GM19324 (cell line): ENCODE results near the gene ARHGAP15.

Source experiments
- ATAC-seq: cut with Tn5 transposase; IDR thresholded peaks from one replicate; pipeline ENCODE4 v1.9.1; 2021; ENCODE audit warnings: mild to moderate bottlenecking, moderate library complexity; ENCODE audit not compliant: unreplicated experiment, low FRiP score

ARHGAP15 gene

DNA sequence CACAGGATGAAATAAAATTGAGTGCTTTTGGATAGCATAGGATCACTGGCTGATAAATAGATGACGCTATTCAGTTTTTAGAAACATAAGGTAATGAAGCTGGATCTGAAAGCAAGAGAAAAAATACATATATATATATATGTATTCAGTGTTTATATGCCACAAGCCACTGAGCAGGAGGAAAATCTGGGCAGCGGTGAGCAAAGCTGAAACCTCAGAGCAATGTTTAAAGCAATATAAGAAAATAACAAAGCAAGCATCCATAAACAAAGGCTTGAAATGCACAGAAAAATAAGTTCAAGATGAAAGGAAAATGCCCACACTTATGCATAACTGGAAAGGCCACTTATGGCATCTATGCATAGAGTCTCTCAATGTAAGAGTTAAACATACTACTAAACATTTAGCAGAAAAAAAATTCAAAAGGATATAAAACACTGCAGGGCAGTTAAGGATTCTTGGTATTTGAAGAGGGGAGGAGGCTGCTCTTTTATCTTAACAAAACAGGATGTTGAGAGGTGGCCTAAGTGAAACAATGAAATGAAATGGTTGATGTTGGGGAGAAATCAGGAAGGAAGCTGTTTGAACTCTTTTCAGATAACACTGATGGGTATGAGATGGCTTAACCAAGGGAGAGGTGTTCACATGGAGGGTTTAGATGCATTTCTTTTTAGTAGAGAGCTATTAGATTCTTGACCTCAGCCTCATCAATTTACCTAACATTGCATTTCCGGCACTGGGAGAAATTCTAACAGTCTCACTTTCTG lies 129.1 kb downstream of the ARHGAP15 start:
- ATAC-seq: no peak

DNA sequence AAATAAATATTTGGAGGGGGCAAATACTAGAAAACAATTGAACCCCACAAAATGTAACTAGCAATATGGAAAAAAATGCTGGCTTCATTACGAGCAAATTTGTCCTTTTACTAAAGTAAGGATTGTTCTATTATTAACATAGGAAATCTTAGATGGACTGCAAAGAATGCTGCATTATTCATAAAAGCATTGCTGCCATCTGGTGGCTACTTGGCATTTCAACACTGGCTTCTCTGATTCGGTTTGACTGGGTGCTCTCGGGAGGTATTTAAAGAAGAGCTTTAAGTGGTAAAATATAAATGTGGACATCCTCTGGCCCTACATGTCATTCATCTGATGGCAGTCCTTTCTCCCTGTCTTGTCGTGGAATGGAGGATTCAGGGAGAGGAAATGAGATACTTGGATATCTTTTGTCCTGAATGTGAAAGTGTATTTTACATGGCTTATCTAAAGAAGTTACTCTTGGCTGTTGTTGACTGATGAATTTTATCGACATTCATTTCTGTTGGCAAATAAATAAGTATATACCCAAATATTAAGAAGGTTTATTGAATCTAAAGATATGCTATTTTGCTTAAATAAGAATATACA lies 130.2 kb downstream of the ARHGAP15 start:
- ATAC-seq: peak; percentile 56

DNA sequence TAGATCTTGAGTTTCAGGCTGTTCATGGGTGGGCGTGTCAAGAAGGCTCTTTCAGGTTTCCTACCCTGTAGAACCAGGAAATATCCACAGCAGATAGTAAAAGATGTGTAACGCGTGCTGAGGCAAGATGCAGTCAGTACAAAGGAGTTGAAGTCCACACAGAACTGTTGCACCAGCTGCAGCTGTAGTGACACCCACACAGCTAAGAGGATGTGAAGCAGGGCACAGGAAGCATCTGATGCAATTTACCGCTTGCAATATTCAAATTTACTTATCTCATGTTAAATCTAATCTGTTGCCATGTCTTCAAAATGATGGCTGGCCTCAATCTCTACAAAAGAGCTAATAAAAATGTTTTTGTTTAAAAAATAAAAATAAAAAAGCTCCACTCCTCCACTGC lies 132.8 kb downstream of the ARHGAP15 start:
- ATAC-seq: no peak

DNA sequence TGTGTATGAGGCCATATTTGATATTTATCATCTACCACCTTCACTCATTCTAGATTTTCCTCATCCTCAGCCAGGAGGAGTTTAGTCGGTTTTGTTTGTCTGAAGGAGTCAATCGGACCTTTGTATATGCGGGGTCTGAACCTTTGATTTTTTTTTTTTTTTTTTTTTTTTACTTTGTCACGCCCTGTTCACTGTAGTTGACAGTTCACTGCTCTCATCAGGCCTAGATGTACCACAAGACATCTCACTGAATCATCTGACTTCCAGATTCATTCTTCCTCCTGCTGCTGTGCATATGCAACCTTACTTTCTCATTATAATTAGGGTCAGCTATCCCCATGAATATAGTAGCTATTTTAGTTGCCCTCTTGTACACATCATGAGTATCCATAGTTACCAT lies 133.2 kb downstream of the ARHGAP15 start:
- ATAC-seq: no peak

DNA sequence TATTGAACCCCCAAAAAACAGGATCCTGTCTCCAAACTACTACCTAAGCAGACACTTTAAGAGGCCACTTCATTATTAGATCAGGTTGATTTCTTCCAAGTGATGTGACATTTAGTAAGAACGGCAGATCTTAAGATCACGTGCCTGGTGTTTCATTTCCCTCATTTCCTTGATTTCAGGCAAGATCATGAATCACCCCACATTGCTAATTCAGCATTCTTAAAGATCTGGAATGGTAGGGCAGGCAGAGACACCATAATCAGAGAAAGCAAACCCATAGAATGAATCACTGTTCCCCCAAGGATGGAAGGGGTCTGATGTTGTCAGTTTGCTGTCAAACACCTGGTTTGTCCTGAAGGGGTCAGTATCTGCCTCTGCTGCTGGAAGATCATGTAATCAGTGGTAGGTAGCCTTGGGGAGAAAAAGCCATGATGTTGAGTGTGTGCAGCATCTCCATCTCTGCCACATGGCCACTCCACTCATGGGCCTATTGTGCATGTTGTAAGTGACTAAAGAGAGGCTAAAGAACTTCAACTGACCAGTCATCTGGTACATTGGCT lies 133.9 kb downstream of the ARHGAP15 start:
- ATAC-seq: no peak

DNA sequence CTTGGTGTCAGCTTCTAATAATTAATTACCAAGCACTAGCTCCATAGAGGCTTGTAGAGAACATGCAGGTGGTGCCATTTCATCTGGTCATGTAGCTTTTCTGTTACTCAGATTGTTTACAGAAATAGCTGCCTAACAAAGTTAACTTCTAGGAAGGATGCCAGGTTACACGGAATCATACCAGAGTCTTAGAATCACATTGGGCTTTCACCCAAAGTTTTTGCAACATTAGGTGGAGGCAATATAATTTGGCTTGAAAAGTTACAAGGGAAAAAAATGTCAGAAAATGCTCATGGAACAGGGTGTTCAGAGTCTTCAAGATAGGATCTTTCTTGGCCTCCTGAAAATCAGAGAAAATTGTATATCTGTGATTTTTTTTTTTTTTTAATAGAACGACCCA lies 135.6 kb downstream of the ARHGAP15 start:
- no peak for ATAC-seq

DNA sequence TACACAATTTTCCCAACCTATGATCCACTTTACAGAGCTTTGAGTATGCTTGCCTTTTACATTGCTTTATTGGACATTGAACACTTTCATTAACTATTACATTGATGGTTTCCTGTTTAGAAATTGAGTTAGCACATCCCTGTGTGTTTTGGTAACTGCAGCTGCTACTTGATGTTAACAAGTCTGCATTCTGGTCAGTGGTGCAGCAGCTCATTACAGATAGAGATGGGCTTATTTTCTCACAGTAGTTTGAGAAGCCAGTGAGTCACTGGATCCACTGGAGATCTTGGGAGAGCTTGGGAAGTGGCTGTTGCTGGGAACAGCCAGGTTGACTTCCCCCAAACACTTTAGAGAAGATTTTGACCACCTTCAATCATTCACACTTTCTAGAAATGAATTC lies 150.5 kb downstream of the ARHGAP15 start:
- no peak for ATAC-seq

DNA sequence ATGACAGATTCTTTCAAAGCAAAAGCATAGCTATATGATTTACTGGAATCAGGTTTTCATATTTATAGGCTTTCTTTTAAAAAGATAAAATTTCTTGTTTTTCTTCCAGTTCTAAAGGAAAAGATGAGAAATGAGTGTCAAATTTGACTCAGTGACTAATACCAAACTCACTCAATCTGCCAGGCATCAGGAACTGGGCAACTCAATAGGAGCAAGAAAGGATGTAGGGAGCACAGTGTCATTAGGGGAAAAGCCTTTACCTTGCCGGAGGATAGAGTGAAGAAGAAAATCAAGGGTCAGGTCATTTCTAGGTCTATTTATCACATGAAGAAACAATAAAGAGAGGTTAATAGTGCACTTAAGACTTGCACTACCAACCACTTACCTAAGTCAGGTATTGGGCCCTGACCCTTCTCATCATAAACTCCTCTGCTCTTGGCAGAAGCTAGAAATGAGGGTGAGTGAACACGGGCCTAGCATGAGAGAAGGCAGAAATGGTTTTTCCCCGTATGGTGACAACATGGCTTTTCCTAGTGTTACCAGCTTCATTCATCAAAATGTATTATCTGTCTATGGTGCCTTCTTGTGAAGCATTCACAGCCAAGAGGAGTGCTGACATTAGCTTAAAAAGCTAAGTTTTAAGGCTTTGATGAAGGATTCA lies 151.0 kb downstream of the ARHGAP15 start:
- no peak for ATAC-seq

DNA sequence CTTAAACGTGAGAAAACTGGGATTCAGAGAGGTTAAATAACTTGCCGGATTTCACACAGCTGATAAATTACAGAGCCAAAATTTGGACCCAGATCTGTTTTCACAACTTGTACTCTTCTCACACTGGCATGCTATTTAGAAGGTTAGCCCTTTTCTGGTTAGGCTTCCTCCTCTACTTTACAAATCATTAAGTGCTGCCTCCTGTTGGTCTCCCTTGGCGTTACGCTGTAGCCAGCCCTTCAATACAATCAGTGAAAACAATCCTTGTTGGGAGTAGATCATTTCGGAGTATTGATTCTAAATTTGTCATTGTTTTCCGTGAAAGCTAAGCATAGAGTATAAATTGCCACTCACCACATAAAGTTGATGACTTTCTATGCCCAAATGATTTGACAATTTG lies 153.5 kb downstream of the ARHGAP15 start:
- no peak for ATAC-seq

DNA sequence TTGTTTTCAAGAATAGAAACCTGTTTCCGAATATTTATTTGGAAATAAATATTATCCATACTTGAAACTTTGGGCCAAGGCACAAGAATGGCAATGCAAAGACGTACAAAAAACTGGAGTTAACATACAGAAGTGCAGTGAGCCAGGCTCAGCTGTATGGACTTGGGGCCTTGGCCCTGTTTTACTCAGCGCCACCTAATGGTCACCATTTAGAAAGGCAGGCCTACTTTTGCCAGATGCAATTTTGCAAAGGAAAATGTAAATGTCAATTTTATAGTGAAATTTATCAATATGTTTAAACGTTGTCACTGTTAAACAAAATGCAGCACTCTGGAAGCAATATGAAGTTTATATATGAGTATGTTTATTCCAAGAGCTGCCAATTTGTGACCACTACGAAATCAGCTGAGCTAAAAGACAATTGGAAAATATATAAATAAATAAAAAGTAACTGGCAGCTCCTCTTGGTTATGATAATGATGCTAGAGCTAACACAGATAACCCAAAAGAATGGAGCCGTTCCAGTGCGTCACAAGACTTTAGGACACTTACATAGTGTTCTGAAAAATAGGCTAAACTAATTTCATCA lies 155.0 kb downstream of the ARHGAP15 start:
- ATAC-seq: peak; percentile 79

DNA sequence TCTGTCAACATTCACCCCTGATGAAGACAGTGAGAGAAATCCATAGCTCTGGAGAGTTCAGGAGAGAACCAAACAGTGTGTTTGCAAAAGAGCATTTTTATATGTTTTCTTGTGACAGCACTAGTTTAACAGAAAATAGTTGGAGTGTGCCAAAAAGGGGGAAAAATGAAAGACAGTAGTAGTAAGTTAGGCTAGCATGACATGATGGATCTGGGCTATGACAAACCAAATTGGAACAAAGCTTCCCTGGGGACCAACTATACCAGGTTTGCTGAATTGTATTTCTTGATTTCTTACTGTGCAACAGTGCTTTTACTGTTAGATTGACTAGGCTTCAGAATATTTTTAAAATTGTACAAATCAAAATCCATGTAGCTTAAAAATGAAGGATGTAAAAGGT lies 159.8 kb downstream of the ARHGAP15 start:
- ATAC-seq: no peak

DNA sequence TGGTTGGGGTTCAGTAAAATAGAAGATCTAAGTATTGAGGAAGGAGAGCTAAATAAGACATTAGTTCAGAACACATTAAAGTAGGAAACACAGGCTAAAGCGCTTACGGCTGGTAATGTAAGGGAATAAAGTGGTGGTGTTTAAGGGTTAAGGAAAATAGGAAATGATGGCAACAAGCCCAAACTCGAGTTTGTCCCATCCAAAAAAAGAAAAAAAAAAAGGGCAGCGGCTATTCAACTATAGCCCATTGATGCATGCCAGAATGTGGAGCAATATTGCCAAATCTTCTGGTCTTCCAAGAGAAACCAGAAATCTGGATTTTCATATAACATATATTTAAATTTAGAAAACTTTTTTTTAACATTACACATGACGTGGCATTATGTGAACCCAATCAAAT lies 161.0 kb downstream of the ARHGAP15 start:
- ATAC-seq: no peak

DNA sequence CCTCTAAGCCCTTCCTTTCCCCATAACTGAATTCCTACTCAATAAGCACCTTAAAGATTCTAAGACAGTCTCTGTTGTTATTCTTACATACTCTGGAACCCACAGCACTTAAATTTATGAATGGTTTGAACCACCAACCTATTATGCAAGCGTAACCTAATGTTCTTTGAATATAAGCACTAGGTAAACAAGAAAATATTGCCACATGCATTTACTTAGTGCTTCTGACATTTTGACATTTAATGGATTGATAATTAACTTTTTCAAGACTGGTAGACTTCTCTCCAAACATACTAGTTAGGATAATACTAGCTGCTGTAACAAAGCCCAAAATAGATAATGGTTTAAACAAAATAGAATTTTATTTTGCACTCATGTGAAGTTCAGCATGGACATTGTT lies 164.8 kb downstream of the ARHGAP15 start:
- no peak for ATAC-seq

DNA sequence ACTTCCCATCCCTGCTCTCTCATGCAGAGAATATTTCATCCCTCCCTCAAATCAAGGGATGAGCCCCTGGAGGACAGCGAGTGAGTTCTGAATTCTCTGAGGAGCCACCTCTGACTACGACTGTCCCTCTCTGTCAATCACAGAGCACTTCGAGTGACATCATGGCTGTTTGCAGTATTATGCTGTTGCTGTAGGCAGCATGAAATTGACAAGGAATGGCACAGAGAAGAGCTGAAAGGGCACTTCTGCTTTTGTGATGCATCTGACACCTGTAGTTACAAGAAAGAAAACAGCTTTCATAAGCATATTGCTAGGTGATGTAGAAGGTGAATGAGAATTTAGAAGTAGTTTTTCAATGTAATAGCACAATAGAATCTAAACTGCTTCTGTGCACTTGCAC lies 166.9 kb downstream of the ARHGAP15 start:
- ATAC-seq: no peak

DNA sequence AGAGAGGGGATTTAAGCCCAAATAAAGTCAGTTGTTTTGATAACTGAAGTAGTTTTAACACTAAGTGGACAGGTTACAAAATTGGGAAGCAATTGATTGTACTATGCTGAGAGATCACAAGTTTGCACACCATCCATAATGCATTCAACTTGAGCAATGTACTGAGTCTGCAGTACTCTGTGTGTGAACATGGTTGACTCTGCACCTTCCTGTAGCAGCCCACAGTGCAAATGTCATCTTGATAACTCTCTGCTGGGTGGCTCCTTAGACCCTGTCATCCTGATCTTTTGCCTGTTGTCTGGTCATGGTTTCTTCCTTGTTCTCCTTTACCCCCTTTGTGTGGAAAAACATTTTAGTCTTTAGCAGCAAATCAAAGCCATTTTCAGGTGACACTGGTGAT lies 168.0 kb downstream of the ARHGAP15 start:
- ATAC-seq: no peak

DNA sequence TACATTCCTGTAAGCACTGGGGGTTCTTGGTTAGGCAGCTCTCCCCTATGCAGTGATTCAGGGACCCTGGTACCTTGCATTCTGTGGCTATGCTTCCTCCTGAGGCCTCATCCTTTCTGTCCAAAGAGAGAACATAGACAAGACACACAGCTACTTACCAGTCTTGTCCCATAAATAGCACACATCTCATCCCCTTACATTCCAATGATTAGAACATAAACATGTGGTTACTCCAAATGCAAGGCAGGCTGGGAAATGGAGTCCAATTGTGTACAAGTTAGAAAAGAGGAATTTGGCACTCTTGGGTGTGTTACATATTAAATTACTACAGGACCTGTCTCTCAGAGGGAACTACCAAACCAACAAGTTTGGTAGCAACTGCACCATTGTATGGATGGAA lies 171.3 kb downstream of the ARHGAP15 start:
- no peak for ATAC-seq

DNA sequence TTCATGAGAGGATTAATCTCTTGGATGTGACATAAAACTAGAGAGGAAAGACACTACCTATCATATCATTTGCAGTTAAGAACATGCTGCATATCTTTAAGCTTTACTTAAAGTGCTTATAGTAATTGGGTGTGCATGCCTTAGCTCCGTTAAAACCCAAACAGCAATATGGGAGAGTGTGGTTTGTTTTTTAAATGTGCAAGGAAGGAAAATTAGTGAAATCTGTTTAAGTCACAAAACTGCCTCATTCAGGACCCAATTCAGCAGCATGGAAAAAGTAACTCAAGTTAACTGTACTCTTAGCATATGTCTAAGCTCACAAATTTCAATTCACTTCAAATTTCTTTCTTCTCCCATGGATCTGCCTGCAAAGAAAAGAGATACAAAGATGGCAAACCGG lies 182.2 kb downstream of the ARHGAP15 start:
- ATAC-seq: no peak

DNA sequence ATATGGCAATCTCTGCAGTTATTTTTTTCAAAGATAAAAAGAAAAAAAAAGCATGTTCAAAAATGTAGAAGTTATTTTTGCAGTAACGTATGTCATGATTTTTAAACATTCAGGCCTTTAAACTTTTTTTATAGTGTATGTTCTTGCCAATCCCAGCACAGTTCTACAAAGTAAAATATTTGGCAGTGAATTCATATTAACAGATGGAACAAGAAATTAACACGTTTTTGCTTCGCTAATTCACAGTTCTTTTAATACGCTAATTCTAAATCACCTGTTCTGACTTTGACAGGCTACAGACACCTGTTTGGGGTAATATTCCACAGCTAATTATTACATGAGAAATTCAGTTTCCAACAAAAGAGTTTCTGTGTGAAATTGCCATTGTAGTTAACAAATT lies 183.2 kb downstream of the ARHGAP15 start:
- ATAC-seq: no peak

DNA sequence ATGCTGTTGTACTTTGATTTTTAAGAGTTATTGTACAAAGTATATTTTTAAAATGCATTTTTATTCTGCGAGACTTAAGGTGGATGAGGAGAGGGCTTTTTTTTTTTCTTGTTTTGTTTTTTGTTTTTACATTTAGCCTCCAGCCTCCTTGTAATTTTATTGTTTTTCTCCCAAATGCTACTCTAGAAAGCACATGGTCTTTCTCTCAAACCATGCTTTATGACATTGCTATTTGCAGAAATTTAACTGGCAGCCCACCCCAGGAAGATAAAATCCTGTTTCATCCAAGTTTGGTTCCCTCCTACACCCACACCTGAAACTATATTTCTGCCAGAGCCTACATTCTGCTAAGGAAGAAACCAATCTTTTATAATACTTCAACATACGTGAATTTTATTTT lies 184.6 kb downstream of the ARHGAP15 start:
- ATAC-seq: no peak

DNA sequence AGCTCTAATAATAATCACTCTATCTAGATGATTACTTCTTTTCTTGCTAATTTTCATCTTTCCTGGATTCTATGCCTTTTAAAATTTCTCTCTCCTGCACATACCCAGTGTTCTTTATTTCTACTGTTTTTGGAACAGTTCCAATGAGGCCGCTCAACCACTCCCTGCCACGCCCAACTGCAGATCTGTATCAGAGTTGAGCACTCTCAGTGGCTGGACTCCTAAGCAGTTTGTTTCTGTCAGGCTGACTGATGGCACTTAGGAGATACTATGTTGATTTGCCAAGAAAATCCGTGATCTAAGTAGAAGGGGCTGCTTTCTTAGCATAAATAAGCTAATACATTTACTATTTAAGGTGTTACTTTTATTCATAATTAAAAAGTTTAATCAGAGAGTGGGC lies 192.8 kb downstream of the ARHGAP15 start:
- ATAC-seq: no peak

DNA sequence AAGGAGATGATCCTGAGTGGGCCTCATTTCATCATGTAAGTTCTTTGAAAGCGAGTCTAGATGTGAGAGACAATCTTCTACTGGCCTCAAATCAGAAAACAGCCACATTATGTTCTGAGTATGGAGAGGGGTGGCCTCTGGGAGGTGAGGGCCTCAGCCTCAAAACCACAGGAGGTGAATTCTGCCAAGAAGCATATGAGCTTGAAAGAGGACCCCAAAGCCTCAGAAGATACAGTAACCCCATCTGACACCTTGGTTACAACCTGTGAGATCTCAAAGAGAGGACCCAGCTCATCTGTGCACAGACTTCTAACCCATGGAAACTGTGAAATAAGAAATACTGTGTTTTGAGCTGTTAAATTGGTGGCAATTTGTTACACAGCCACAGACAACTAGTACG lies 200.1 kb downstream of the ARHGAP15 start:
- no peak for ATAC-seq
